HG03342 (cell line): ENCODE measurements around the gene ASNSD1.
A peak's percentile ranks its signal among the peaks of the same experiment; 100 is the strongest.
"Not testable (repeated sequence)": the region's sequence is repeated elsewhere in the genome, so short reads cannot be mapped to it uniquely, and the experiment has no call there.

Experiments used
- ATAC-seq: cut with Tn5 transposase; IDR thresholded peaks from one replicate; pipeline ENCODE4 v1.9.1; 2021; ENCODE audit warnings: mild to moderate bottlenecking, moderate library complexity; ENCODE audit not compliant: unreplicated experiment

Gene ASNSD1

DNA sequence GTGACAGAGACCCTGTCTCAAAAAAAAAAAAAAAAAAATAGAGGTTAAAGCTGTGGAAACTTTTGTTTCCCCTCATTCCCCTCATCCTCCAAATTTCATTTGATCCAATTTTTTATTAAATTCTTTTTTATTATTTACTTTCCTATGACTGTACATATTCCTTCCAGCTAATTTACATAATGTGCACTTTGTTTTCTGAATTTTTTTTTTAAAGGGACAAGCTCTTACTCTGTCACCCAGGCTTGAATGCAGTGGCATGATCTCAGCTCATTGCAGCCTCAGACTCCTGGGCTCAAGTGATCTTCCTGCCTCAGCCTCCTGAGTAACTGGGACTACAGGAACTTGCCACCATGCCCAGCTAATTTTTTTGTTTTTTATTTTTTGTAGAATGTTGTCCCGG is 23.6 kb downstream of the ASNSD1 start:
- ATAC-seq = no peak

DNA sequence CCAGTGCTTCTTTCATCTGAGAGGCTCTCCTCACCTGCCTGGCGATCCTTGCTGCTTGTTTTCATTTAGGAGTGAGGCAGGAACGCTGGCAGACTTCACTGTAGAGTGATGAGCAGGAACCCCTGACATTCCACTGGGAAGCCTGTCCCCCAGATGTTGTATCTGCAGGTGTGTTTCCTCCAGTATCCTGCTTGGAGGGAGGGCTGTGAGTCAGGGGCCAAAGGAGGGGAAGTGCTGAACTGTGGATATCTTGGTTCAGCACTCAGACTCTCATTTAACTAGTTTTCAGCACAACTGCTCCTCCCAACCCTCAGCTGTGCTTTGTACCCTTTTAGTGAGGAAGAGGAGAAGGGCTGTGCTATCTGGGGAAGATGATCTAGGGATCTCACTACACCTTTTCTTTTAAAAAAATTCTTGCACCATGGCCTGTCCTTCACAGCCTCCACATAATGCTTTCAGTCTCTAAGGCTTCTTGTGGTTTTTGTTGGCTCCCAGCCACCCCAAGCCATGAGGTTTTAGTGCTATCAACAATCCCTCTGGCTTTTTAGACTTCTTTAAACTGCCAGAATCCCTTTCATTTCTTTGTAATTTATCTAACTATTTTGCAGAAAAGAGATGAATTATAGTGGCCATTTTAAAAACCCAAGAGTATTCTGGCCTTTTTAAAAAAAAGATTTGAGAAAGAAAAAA is 24.4 kb downstream of the ASNSD1 start:
- ATAC-seq = peak; percentile 72

DNA sequence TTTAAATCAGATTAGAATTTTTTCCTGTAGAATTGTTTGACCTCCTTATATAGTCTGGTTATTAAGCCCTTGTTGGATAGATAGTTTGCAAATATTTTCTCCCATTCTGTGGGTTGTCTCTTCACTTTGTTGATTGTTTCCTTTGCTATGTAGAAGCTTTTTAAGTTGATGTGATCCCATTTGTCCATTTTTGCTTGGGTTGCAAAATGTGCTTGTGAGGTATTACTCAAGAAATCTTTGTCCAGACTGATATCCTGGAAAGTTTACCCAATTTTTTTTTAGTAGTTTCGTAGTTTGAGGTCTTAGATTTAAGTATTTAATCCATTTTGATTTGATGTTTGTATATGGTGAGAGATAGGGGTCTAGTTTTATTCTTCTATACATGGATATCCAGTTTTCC is 26.5 kb downstream of the ASNSD1 start:
- ATAC-seq = not testable (repeated sequence)

DNA sequence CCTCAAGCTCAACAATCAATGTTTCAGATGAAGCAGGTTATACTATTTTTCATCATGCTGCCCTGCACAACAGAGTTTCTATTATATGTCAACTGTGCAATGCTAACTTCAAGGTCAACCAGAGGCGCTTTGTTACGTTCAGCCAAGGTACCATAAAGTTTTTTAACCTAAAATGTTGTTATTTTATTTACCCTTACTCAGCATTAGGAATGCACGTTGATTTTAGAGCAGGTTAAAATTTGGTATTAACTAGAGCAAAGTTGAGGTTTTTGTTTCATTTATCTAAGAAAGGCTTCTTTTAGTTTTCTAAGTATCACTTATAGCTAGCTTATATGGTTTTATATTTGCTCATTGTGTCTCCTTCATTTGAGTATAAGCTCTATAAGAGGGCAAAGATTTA is 35.0 kb downstream of the ASNSD1 start:
- no peak for ATAC-seq

DNA sequence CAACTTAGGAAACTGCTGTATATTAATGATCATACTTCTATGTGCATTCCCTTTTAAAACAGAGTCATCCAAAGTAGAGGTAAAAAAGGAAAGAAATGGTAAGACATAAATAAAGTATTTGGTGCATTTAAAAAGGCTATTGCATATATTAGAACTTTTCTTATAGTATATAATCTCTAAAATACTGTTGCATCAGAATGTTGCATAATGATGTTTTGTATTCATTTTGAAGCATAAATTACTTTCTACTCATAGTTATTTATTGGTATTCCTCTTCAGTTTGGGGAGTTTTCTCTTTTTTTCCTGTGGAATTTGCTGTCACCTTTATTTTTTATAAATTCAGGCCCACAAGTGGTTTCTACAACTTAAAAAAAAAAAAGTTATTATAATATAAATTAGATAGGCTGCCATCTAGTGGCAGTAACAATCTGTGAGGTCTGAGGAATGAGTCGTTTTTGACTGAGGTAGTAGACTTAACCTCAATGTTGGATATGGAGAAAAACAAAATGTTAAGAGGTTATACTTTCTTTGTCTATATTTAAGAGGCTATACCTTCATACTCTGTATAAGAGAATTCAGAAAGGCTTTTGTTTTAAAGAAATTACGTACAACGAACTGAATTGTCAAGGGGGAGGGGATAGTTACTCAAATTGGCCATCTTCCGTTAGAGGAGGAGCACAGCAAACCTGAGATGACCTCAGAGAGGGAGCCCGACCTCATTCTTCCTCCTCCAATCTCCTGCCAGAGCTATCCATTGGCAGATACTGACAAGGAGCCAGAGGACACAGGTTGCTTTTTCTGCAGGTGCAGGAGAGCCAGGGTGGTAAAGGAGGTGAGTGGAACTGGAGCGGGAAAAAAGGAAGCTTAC is 37.0 kb downstream of the ASNSD1 start:
- peak; percentile 83 for ATAC-seq

DNA sequence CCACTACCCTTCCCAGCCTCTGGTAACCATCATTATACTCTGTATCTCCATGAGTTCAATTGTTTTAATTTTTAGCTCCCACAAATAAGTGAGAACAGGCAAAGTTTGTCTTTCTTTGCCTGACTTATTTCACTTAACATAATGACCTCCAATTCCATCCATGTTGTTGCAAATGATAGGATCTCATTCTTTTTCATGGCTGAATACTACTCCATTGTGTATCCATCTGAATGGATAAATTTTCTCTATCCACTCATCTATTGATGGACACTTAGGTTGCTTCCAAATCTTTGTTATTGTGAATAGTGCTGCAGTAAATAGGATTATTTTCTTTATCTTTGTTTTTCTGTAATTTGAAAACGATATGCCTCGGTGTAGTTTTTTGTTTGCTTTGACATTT is 39.4 kb downstream of the ASNSD1 start:
- no peak for ATAC-seq

DNA sequence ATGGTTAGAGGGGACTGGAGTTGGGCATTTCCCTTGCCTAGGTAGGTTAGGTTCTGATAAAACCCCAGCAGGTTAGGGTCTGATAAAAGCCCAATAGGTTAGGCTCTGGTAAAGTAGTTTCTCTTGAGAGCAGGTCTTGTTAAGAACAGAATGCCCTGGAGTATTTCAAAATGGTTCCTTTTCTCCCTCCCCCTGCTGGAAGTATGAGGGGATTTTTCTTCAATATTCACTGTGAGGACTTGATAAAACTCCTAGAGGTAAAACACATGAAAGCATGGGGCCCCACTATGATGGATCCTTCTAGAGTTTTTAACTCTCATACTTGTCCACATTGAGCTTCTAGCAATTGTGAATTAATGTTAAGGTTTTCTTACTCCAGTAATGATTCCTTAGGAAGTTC is 40.8 kb downstream of the ASNSD1 start:
- no peak for ATAC-seq

DNA sequence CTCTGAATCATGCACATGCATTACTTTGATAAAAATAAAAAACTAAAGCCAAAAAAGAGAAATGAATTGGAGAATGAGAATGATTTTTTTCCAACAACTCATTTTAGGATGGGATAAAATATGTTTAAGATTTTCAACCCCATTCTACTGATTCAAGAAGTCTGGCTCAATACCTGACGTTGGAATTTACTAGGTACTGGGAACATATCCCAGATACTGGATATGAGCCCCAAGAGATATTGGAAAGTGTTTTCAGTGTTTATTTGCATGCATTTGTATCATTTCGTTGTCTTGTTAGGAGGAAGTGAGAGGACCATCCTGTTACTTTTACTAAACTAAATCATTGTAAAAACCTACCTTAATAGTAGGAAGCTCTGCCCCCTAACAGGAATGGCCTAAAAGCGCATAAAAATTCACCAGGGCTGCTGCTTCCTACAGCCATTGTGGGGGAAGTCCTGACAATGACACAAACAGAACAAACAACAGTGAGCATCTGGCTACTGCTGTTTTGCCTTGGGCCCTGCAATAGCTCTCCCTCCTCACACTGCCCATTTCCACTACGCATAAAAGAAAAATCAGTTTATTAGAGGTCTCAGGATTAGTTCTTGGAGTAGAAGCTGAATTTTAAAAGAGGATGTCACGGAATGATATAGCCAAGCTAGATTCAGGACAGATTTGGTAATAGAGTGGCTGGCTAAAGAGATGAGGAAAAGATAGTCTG is 48.4 kb downstream of the ASNSD1 start:
- no peak for ATAC-seq

DNA sequence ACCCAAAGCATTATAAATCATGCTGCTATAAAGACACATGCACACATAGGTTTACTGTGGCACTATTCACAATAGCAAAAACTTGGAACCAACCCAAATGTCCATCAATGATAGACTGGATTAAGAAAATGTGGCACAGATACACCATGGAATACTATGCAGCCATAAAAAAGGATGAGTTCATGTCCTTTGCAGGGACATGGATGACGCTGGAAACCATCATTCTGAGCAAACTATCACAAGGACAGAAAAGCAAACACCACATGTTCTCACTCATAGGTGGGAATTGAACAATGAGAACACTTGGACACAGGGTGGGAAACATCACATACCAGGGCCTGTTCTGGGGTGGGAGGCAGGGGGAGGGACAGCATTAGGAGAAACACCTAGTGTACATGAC is 56.3 kb downstream of the ASNSD1 start:
- not testable (repeated sequence) for ATAC-seq

DNA sequence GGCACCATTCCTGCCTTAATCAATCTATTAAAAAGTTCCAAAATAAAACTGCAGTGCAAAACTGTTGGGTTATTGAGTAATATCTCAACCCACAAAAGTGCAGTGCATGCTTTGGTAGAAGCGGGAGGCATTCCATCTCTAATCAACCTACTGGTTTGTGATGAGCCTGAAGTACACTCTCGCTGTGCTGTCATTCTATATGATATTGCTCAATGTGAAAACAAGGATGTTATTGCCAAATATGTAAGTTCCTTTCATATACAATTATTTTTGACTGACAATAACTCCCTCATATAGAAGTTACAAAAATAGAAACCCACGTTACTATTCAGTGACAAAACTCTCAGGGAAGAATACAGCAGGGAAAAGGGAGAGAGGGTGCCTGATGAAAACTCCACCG is 58.3 kb downstream of the ASNSD1 start:
- no peak for ATAC-seq
